ENCODE data around the gene NMD3.

Gene NMD3

DNA sequence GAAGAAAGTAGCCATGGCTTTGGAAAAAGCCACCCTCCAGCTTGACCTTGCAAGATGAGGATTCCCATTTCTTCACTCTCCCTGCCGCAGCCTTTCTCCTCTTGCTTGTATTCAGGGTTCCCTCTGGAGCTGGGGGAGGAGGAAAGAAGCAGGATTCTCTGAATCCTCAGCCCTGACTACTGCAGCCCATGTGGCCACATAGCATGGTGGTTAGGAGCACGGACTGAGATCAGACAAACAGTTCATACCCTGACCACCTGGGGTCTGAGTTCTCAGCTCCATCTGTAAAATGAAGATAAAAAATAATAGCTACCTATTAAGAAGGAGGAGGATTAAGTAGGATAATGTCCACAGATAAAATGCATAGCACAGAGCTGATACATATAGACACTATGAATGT, 72.3 kb downstream of the NMD3 start:
- no peak overlapping the region for H3K4me3 ChIP-seq (replicated peaks; ENCODE audit: low read depth, low read length)
- TF ChIP-seq, protein P1, sequence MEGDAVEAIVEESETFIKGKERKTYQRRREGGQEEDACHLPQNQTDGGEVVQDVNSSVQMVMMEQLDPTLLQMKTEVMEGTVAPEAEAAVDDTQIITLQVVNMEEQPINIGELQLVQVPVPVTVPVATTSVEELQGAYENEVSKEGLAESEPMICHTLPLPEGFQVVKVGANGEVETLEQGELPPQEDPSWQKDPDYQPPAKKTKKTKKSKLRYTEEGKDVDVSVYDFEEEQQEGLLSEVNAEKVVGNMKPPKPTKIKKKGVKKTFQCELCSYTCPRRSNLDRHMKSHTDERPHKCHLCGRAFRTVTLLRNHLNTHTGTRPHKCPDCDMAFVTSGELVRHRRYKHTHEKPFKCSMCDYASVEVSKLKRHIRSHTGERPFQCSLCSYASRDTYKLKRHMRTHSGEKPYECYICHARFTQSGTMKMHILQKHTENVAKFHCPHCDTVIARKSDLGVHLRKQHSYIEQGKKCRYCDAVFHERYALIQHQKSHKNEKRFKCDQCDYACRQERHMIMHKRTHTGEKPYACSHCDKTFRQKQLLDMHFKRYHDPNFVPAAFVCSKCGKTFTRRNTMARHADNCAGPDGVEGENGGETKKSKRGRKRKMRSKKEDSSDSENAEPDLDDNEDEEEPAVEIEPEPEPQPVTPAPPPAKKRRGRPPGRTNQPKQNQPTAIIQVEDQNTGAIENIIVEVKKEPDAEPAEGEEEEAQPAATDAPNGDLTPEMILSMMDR (IDR thresholded peaks at IDR 0.05; ENCODE audit: low read length, missing control alignments), result no peak

DNA sequence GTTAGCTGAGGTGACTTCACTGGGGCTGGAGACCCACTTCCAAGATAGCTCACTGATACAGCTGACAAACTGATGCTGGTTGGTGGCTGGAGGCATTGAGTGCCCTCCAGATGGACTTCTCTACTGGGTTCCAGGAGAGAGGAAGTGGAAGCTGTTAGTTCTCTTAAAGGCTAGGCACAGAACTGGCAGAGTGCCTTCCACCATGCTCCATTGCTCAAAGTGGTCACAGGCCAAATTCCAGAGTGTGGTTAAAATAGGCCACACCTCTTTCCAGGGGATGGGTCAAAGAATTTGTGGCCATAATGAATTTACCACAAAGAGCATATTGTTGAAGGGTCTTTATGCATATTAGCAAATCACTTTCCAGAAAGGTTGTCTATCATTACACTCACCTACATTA, 74.2 kb downstream of the NMD3 start:
- DNase-seq (ENCODE audit: low read depth), result no peak
- H3K4me3 ChIP-seq (replicated peaks; ENCODE audit: low read depth, low read length), result no peak overlapping the region
- TF ChIP-seq, protein P1 (IDR thresholded peaks at IDR 0.05; ENCODE audit: low read length, missing control alignments), result no peak

More for the DNA sequence above, 72.3 kb downstream of the NMD3 start:
- DNase-seq (ENCODE audit: low read depth), result no peak

DNA sequence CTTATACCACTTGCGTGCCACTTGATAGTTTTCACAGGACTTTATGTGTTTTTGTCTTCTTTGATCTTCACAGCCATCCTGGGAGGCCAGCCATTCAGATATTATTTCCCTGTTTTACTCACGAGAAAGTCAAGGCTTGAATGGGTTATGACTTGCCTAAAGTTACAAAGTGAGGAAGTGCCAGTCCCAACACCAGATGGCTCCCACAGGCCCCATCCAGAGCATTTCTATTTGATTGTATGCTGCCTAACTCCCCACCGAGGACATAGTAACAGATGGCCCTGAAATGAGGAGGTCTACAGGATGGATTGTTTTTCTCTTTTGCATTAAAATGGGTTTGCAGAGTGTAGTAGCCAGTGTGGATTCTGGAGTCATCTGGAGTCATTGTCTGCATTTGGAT, 75.7 kb downstream of the NMD3 start:
- H3K4me3 ChIP-seq (replicated peaks; ENCODE audit: low read depth, low read length), result no peak overlapping the region
- DNase-seq (ENCODE audit: low read depth), result no peak
- TF ChIP-seq, protein P1 (IDR thresholded peaks at IDR 0.05; ENCODE audit: low read length, missing control alignments), result no peak
